H9 (cell line): Measurements from ENCODE around the gene NT5DC3. TPM values are rescaled to one million over a fixed set of nuclear protein-coding genes. Genes with fewer than 3 reads are reported as not detected.

ENCODE experiments used
- DNase-seq: peaks from one replicate; pipeline ENCODE4 v3.0.0-alpha.2; 2017
- H2AFZ ChIP-seq: one replicate; pipeline ENCODE4 v1.6.1; 2013; ENCODE audit warnings: mild to moderate bottlenecking, low read length, control low read depth, moderate library complexity
- H2AK5ac ChIP-seq: 2 replicates; pipeline ENCODE4 v1.6.1; 2013; ENCODE audit warnings: low read length, control low read depth, mixed read lengths; ENCODE audit not compliant: insufficient read length
- H2BK120ac ChIP-seq: one replicate; pipeline ENCODE4 v1.6.1; 2013; ENCODE audit warnings: low read depth, mild to moderate bottlenecking, low read length, control low read depth, inconsistent platforms; ENCODE audit not compliant: poor library complexity, severe bottlenecking
- H2BK12ac ChIP-seq: 2 replicates; pipeline ENCODE4 v1.6.1; 2013; ENCODE audit warnings: low read length, control low read depth, mixed read lengths, low read depth; ENCODE audit not compliant: insufficient read length
- H2BK15ac ChIP-seq: 2 replicates; pipeline ENCODE4 v1.6.1; 2013; ENCODE audit warnings: low read depth, low read length, control low read depth
- H2BK20ac ChIP-seq: one replicate; pipeline ENCODE4 v1.6.1; 2013; ENCODE audit warnings: low read depth, mild to moderate bottlenecking, low read length, control low read depth, inconsistent platforms; ENCODE audit not compliant: poor library complexity, severe bottlenecking
- H2BK5ac ChIP-seq: 2 replicates; pipeline ENCODE4 v1.6.1; 2013; ENCODE audit warnings: low read length, control low read depth, mixed read lengths; ENCODE audit not compliant: insufficient read length
- H3K14ac ChIP-seq: 2 replicates; pipeline ENCODE4 v1.6.1; 2013; ENCODE audit warnings: low read length, control low read depth; ENCODE audit not compliant: insufficient read depth
- H3K18ac ChIP-seq: 2 replicates; pipeline ENCODE4 v1.6.1; 2013; ENCODE audit warnings: low read depth, mild to moderate bottlenecking, mixed read lengths, low read length, control low read depth; ENCODE audit not compliant: insufficient read length
- H3K23ac ChIP-seq: 2 replicates; pipeline ENCODE4 v1.6.1; 2013; ENCODE audit warnings: low read length, control low read depth, mixed read lengths, low read depth; ENCODE audit not compliant: insufficient read length
- H3K23me2 ChIP-seq: 2 replicates; pipeline ENCODE4 v1.6.1; 2013; ENCODE audit warnings: low read depth, mild to moderate bottlenecking, mixed read lengths, low read length, control low read depth; ENCODE audit not compliant: insufficient read length, poor library complexity, severe bottlenecking
- H3K27ac ChIP-seq: 2 replicates; pipeline ENCODE4 v1.5.1; 2013; ENCODE audit warnings: low read length, control low read depth, mixed read lengths, low read depth; ENCODE audit not compliant: insufficient read length
- H3K27me3 ChIP-seq: 2 replicates; pipeline ENCODE4 v1.6.1; 2013; ENCODE audit warnings: low read length, control low read depth, inconsistent platforms; ENCODE audit not compliant: insufficient read depth
- H3K4ac ChIP-seq: 2 replicates; pipeline ENCODE4 v1.6.1; 2013; ENCODE audit warnings: low read depth, mild to moderate bottlenecking, control low read depth, inconsistent platforms, low read length, moderate library complexity
- H3K4me1 ChIP-seq: 2 replicates; pipeline ENCODE4 v1.6.1; 2013; ENCODE audit warnings: low read length, control low read depth, inconsistent platforms; ENCODE audit not compliant: insufficient read depth
- H3K4me2 ChIP-seq: 2 replicates; pipeline ENCODE4 v1.6.1; 2013; ENCODE audit warnings: low read length, control low read depth, mixed read lengths; ENCODE audit not compliant: insufficient read length, insufficient read depth
- H3K56ac ChIP-seq: 2 replicates; pipeline ENCODE4 v1.6.1; 2013; ENCODE audit warnings: low read depth, mild to moderate bottlenecking, mixed read lengths, low read length, control low read depth; ENCODE audit not compliant: insufficient read length
- H3K79me1 ChIP-seq: 2 replicates; pipeline ENCODE4 v1.6.1; 2013; ENCODE audit warnings: low read depth, mild to moderate bottlenecking, moderate library complexity, low read length, control low read depth, inconsistent platforms; ENCODE audit not compliant: insufficient read depth, poor library complexity, severe bottlenecking
- H3K79me2 ChIP-seq: 2 replicates; pipeline ENCODE4 v1.6.1; 2013; ENCODE audit warnings: low read length, control low read depth, inconsistent platforms; ENCODE audit not compliant: insufficient read depth
- H3K9ac ChIP-seq: 2 replicates; pipeline ENCODE4 v1.6.1; 2013; ENCODE audit warnings: low read length, control low read depth, mixed read lengths; ENCODE audit not compliant: insufficient read length; ENCODE audit errors: extremely low read depth
- H3K9me3 ChIP-seq: one replicate; pipeline ENCODE4 v1.6.1; 2013; ENCODE audit warnings: low read depth, low read length, inconsistent platforms; ENCODE audit not compliant: control insufficient read depth
- H3T11ph ChIP-seq: one replicate; pipeline ENCODE4 v1.6.1; 2013; ENCODE audit warnings: mild to moderate bottlenecking, low read length, control low read depth, inconsistent platforms
- H4K20me1 ChIP-seq: one replicate; pipeline ENCODE4 v1.6.1; 2013; ENCODE audit not compliant: control insufficient read depth, insufficient read length, insufficient read depth
- H4K5ac ChIP-seq: 2 replicates; pipeline ENCODE4 v1.6.1; 2013; ENCODE audit warnings: low read depth, mild to moderate bottlenecking, mixed read lengths, low read length, control low read depth; ENCODE audit not compliant: insufficient read length
- H4K8ac ChIP-seq: replicated peaks from 2 replicates; pipeline ENCODE4 v1.6.1; 2013; ENCODE audit warnings: low read length, control low read depth, mixed read lengths, low read depth; ENCODE audit not compliant: insufficient read length
- H4K91ac ChIP-seq: 2 replicates; pipeline ENCODE4 v1.6.1; 2013; ENCODE audit warnings: low read depth, mild to moderate bottlenecking, moderate library complexity, mixed read lengths, low read length, control low read depth; ENCODE audit not compliant: insufficient read length
- H3K27ac Mint-ChIP-seq, 3 experiments: 2 replicates in 2 of 3; 3 replicates in 1 of 3; pipeline ENCODE4 v1.8.0; 2020 to 2021; ENCODE audit warnings: mixed read lengths in 3 of 3, mild to moderate bottlenecking in 1 of 3, moderate library complexity in 1 of 3
- H3K27me3 Mint-ChIP-seq: 2 replicates; pipeline ENCODE4 v1.8.0; 2021; ENCODE audit warnings: low read depth, mild to moderate bottlenecking, moderate library complexity, mixed read lengths
- H3K36me3 Mint-ChIP-seq, 3 experiments: 2 replicates in 2 of 3; 3 replicates in 1 of 3; pipeline ENCODE4 v1.8.0; 2020 to 2021; ENCODE audit warnings: low read depth in 3 of 3, mixed read lengths in 3 of 3; ENCODE audit not compliant: insufficient read depth in 1 of 3
- H3K4me1 Mint-ChIP-seq, 2 experiments: 2 replicates each; pipeline ENCODE4 v1.8.0; 2020; ENCODE audit warnings: mixed read lengths in 2 of 2
- H3K4me3 Mint-ChIP-seq, 2 experiments: 2 replicates in 1 of 2; 3 replicates in 1 of 2; pipeline ENCODE4 v1.8.0; 2020 to 2021; ENCODE audit warnings: mild to moderate bottlenecking in 2 of 2, mixed read lengths in 2 of 2, moderate library complexity in 1 of 2
- H3K9me3 Mint-ChIP-seq, 2 experiments: 2 replicates in 1 of 2; 3 replicates in 1 of 2; pipeline ENCODE4 v1.8.0; 2020; ENCODE audit warnings: mild to moderate bottlenecking in 2 of 2, mixed read lengths in 2 of 2, moderate library complexity in 1 of 2
- WGBS: extraction: QIAGEN DNeasy Blood & Tissue Kit; methylation state at CpG from one replicate; pipeline ENCODE4 v1.1.7; 2013; ENCODE audit warnings: missing lambda C conversion rate, low lambda C conversion rate, mixed read lengths; ENCODE audit not compliant: insufficient read length; ENCODE audit errors: extremely low coverage; 5-methylcytosine and 5-hydroxymethylcytosine counted together
- total RNA-seq: library from RNA; stranded (reverse); gene quantifications from 2 replicates; pipeline ENCODE4 v1.2.1, GENCODE V29; 2021
- TF ChIP-seq, protein P1 (sequence below): fragments of 200-600 bp; sonication (generic); conservative IDR thresholded peaks from 3 replicates; pipeline ENCODE4 v1.8.0; 2021; ENCODE audit warnings: antibody characterized with exemption, mild to moderate bottlenecking

The NT5DC3 gene
- total RNA-seq, 1 experiment from 2014 or later: 13.6 TPM

DNA sequence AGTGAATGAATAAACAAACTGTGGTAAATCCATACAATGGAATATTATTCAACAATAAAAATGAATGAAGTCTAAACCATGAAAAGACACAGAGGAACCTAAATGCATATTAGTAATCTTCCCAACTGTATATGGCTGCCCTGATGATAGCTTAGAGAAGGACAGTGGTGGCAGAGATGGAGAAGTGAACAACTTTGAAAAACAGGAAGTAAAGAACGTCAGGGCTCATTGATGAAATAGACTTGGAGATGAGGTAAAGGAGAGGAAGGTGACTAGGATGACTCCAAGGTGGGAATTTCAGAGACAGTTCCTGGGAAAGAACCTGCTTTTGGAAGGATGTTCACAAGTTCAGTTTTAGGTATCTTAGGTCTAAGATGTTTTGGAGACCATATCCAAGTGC, 36.3 kb upstream of the NT5DC3 start:
- H3K4me3 Mint-ChIP-seq: no peak overlapping the region
- Histone ChIP-seq H3T11ph (no peak overlapping the region), H2BK120ac (no peak overlapping the region), H3K9me3 (no peaks in the 10 kb centered on the region), H3K56ac (no peak overlapping the region), H2AFZ (no peak overlapping the region), H2BK12ac (no peak overlapping the region), H3K23me2 (no peaks in the 10 kb centered on the region), H4K8ac (no peak overlapping the region), H3K23ac (no peak overlapping the region), H3K27ac (no peak overlapping the region), H3K9ac (no peak overlapping the region), H2BK20ac (no peak overlapping the region), H4K20me1 (no peaks in the 10 kb centered on the region), H3K27me3 (no peaks in the 10 kb centered on the region), H3K14ac (no peak overlapping the region), H3K79me1 (no peaks in the 10 kb centered on the region), H2BK5ac (no peak overlapping the region), H3K18ac (no peak overlapping the region), H4K91ac (no peak overlapping the region), H3K4me1 (no peaks in the 10 kb centered on the region; the same call in 1 of the 2 replicates), H3K79me2 (no peaks in the 10 kb centered on the region), H2AK5ac (no peak overlapping the region), H2BK15ac (no peak overlapping the region), H3K4ac (no peak overlapping the region), H3K4me2 (no peak overlapping the region), H4K5ac (no peak overlapping the region)
- no peak for DNase-seq
- no CpG with 5 or more reads among the region's 1 CpG for whole genome bisulfite sequencing
- H3K36me3 Mint-ChIP-seq: no peaks in the 10 kb centered on the region
- H3K27ac Mint-ChIP-seq: no peak overlapping the region
- TF ChIP-seq, protein P1, sequence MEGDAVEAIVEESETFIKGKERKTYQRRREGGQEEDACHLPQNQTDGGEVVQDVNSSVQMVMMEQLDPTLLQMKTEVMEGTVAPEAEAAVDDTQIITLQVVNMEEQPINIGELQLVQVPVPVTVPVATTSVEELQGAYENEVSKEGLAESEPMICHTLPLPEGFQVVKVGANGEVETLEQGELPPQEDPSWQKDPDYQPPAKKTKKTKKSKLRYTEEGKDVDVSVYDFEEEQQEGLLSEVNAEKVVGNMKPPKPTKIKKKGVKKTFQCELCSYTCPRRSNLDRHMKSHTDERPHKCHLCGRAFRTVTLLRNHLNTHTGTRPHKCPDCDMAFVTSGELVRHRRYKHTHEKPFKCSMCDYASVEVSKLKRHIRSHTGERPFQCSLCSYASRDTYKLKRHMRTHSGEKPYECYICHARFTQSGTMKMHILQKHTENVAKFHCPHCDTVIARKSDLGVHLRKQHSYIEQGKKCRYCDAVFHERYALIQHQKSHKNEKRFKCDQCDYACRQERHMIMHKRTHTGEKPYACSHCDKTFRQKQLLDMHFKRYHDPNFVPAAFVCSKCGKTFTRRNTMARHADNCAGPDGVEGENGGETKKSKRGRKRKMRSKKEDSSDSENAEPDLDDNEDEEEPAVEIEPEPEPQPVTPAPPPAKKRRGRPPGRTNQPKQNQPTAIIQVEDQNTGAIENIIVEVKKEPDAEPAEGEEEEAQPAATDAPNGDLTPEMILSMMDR: no peak
- peaks cover 10 to 11% of the 10 kb centered on the region in 2 experiments for H3K4me1 Mint-ChIP-seq
- no peaks in the 10 kb centered on the region for H3K9me3 Mint-ChIP-seq
- H3K27me3 Mint-ChIP-seq: no peaks in the 10 kb centered on the region; the same call in none of the 2 replicates
